GM19193 (cell line): Measurements from ENCODE around the gene ZNF236.

Source experiments
- POLR2A ChIP-seq: IDR thresholded peaks from 4 replicates; pipeline ENCODE4 v1.6.1; 2011; ENCODE audit not compliant: insufficient read depth, insufficient read length; ENCODE audit errors: extremely low read depth

The ZNF236 gene

DNA sequence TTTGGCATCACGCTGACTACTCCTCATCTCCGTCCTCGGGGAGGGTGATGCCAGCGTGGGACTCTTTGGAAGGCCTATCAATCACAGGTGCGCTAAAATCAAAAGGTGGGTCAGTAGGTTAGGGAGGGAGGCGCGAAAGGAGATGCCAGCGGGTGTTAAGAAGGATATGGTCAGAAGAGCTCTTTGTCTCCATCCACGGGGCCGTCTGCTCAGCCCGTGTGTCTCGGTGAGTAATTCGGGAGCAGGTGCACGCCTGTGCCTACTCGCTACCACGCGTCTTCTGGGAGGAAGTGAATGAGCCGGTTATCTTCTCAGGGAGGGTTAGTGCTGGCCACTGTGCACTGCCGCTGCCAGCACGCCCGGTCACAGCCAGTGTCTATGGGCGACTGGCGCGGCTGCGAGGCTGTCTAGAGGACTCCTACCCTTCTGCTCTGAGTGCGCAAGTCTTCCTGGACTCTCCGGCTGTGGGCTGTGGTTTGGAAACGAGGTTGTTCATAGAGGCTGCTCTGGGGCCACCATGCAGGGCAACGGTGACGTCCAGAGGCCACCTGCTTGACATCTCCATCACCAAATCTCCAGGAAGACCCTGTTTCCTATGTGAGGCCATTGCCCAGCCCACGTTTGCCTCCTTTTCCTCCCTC is 156.9 kb downstream of the ZNF236 start:
- TF ChIP-seq POLR2A, result no peak

DNA sequence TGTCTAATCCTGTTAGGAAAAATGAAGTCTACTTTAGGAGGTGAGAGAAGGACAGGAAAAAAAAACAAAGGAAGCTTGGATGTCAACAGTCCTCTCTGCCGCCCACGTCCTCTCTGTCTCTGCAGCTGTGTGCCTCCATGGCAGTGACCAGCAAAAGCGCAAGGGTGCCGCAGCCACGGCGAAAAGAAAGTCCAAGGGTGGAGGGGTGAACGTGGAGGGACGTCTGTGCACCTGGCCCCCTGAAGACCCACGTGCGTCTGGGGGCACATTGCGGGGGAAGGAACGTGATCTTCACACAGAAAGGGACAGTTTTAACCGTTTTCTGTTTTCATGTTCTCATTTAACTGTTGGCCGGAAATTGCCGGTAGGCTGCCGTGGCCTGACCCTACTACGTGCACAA is 157.5 kb downstream of the ZNF236 start:
- no peak for TF ChIP-seq POLR2A

DNA sequence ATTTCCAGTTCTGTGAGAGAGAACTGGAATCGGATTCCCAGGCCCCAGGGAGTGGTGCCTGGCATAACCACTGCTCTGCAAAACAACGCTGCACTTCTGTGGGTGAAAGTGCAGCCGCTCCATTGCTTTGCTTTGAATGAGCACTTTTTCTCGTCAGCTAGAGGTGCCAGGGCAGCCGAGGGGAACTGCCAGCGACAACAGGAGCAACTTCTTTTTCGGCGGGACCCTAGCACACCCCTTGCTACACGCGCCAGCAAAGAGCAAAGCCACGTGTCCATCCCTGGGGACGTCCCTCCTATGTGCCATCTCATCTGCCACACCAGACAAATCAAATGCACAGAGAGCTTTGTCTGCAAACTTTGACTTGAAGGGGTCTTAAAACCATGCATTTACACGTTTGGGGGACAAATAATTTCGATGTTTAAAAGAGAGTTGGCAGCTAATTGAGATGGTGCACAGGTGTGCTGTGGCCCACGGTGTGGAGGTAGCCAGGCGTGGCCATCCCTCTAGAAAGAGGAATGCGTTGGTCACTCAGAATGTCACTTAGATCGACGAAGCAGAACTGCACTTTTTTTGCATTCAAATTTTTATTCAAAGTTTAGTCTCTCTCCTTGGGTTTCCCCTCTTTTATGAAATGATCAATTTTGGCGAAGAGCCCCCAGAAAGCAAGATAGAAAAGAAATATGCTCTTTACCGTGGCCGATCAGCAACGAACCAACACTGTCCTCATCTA is 158.5 kb downstream of the ZNF236 start:
- no peak for TF ChIP-seq POLR2A

DNA sequence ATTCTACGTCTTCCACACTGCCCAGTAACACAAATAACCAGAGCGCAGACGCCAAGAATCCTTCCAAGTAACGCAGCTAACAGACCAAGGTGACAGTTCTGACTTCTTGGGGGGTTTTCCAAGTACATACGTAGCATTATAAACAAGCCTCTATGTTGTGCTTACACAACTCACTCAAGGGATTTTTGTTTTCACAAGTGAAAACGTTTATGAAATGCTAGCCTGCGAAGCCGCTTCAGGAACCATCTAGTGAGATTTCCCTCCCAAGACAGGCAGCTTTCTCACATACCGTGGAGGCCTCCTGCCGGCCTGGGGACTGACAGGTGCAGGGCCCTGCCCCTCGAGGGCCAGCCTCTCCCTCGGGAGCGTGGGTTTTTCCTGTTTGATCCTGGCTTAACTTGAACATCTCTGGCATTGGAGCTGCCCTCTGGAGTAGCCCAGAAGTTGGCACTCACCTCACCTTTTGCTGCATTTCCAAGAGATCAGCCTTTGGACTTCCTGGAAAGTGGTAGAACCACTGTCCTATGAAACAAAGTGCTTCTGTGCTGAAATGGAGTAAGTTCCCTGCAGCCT is 159.1 kb downstream of the ZNF236 start:
- no peak for TF ChIP-seq POLR2A

DNA sequence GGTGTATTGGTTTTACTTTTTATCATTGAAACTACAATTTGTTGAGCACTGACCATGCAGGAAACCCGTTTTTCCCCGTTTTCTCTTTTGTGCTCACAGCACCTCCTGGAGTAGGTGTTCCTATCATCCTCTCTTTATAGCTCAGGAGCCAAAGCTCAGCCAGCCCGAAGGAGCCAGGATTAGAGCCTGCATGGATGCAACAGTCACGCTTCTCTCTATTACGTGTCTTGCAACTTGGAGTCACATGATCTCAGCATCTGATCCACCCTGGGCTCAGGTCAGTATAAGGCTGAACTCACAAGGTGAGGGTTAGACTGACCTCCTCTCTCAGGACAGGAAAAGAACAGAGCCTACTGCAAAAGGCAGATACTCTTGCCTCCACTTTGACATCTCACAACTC is 159.7 kb downstream of the ZNF236 start:
- TF ChIP-seq POLR2A, result no peak

DNA sequence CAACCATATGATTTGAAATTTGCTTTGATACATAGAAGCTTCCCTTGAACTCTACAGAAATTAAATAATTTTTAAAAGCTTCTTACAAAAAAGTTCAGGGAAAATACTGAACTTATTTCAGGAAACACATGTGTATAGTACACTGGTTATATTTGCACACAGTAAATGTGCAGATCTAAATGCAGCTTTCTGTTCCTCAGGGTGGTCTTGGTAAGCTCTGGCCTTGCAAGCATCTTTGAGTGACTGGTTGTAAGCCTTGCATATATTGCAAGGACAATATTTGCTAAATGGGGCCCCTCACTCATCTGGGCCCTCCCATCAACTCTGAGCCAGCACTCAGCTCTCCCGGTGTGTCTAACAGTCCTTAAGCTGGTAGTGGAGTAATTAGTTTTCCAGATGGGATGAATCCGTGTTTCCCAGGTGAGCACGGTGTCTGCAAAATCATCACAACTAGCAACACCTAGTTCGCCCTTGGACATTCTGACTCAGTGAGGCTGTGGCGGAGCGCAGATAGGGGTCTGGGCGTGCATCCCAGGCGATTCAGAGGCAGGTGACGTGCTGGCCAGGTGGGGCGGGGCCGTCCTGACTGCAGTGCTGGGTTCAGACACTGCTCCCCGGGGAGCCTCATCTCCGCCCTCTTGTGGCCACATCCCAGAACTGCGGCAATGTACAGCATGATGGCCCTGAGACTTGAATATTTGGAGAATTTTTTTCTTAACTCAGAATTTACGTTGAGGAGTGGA is 160.7 kb downstream of the ZNF236 start:
- no peak for TF ChIP-seq POLR2A

DNA sequence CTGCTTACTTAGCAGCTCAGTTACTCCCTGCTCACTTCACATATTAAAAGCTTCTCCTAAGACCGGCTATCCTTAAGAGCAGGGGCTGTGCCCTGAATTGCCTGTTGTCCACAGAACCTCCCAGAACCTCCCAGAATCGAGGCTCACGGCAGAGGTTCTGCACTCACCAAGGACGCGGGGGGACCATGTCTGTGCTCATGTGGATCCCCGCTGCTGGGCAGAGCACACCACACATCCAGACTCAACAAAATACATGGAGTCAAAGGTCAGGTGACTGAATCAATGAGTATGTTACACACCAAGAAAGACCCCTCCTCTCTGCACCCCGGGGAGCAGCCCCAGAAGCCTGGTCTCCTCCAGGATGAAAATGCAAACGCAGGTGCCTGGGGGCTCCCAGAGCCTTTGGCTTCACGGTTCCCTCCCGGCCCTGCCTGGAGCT is 161.3 kb downstream of the ZNF236 start:
- no peak for TF ChIP-seq POLR2A

DNA sequence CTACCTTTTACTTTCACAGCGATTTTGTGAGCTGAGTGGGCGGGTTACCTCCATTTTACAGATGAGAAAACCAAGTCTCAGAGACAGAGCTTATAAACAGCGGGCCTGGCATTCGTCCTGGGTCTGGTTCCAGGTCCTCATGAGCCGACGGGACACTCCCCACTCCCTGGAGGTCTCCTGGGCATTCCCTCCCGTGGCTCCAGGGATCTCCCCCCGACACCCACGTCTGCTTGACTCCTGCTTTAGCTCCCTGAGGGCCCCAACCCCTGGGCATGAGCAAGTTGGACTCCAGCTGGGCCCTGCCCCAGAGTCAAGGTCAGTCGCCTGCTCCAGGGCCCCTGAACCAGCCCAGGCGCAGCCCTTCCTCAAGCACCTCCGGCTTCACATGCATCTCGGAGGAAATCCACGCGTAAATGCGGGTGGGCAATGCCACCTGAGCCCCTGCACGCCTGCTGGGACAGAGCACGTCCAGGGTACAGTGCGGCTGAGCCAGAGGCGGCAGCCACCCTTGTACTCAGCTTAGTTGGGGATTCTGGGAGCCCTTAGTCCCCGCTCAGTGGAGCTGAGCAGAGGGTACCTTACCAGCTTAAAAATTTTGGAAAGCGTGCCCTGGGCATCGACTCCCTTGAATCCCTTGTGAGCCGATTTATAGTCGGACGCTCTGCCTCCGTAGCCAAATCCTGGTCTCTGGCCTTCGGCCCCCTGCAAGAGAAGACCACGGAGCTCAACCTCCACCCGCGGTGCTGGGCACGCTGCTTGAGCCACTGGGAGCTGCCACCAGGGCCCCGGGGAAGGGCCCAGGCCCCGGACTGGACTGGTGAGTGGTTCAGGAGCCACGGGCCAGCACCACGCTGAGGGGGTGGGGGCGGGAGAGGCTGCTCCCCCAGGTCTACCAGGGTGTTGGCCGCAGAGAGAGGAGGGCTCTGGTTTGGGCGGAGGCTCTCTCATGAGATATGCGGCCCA is 162.1 kb downstream of the ZNF236 start:
- TF ChIP-seq POLR2A, result no peak

DNA sequence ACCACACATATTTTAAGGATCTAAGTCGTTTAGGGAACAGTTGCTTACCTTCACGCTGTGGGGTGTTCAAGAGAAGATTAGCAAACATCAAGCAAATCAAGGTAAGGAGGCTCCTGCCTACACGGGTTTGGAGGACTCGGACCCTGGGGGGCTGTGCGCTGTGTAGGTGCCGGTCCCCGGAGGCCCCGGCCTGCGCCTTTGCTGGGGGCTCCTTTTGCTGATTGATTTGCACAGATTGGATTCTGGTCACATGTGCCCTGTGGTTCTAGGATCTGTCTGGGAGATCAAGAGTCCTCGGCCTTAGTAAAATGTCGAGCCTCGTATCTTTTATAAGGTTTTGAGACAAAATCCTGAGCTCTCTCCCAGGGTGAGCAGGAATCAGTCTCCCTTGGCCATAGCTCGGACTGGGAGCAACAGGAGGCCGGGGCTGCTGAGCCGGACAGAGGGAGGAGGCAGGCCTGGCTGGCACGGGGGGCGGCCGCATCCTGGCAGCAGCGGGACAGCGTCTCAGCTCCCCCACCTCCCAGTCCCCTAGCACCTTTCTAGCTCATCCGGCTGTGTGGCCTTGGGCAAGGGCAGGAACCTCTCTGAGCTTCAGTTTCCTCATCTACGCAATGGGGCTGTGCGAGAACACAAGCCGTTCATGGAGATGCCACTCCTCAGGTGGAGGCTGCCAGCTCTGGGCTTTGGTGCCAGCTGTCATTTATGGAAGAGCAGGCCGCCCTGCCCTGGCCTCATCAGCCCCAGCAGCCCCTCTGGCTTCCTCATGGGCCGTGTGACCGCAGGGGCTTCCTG is 163.0 kb downstream of the ZNF236 start:
- no peak for TF ChIP-seq POLR2A

DNA sequence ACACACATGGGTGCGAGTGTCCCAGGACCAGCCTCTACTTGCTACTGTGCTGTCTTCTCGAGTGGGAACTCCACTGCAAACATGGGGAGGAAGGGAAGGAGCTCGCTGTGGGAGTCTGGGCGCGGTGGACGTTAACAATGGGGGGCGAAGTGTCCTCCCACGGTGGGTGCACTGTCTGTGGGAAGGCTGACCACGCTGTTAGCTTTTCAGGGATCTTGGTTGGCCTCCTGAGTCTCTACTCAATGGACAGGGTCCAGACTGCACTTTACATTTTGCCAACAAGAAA is 163.5 kb downstream of the ZNF236 start:
- no peak for TF ChIP-seq POLR2A

DNA sequence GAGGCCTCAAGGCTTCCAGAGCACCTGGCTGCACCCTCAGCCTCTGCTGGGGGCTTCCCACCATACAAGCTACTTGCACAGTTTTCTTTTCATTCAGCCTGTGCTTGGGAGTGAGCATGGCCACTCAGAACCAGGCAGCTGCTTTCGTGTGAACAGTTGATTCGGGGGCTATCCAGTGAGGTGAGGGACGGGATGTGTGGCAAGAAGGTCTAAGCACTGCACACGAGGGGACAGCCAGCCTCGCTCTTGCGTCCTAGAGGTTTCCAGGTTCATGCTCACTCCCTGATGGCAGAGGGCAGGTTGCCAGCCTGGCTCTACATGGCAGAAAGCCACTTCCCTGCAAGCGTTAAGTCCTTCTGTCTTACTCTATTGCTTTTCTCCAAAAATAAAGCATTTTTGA is 164.0 kb downstream of the ZNF236 start:
- TF ChIP-seq POLR2A, result no peak

DNA sequence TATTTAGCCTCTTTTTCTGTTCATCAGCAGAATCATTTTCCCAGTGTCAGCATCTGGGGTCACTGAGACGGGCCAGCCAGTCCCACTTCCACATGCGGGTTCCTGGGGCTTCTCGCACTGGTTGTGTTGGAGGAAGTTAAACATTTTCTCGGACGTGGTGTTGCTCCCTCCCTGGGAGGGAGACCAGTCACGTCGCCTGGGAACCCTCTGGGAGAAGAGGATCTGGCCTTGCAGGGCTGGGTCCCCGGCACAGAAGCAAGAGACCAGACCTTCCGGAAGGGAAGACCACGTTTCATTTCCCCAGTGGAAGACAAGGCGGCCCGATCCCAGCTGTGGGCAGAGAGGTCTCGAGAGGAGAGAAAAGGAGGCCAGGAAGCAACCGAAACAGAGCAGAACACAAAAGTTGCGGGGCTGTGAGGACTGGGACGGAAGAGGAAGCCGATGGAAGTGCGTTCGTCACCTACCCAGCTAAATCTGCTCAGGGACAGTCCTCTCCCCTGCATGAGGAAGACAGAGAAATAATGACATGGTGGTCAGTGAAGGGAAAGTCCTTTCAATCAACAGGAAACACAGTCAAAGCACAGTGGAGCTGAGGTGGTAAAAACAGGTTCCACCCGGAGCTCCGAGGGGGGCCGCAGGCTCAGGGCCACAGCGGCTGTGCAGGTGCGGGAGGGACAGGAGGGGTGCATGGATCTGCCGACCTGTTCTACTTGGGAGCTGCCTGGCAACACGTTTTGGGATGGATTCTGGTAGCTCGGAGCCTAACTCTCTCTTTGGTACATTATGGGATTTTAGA is 165.9 kb downstream of the ZNF236 start:
- TF ChIP-seq POLR2A, result no peak

DNA sequence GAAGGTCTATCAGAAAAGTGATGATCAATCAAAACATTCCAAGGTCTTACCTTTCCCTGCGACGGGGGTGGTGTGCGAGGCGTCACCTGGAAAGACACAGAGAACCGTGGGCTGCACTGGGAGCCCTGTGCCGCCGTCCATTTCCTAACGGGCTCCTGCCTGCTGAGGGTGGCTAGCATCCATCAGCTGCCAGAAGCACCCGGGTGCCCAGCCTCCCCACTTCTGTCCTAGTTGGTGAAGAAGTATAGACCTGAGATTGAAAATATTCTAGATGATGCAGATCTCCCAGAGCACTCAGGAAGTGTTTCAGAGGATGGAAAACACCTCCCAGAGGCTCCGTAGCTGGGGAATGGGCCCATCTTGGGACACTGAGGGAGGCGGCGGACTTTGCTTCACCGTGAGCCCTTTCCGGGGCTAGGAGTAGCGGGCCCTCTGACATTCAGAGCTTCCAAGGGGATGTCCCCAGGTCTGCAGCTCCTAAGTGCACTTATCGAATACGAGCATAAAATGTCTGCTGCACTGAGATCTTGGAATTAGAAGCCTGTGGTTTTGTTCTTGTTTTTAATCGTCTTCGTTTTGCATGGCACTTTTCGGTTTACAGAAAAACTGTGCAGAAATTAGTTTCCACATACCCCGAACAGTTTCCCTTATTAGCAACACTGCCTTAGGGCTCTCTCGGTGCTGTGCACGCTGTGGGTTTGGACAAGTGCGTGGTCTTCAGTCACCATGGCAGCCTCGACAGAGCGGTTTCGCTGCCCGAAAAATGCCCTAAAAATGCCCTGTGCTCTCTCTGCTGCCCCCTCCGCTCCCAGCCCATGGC is 166.7 kb downstream of the ZNF236 start:
- no peak for TF ChIP-seq POLR2A

DNA sequence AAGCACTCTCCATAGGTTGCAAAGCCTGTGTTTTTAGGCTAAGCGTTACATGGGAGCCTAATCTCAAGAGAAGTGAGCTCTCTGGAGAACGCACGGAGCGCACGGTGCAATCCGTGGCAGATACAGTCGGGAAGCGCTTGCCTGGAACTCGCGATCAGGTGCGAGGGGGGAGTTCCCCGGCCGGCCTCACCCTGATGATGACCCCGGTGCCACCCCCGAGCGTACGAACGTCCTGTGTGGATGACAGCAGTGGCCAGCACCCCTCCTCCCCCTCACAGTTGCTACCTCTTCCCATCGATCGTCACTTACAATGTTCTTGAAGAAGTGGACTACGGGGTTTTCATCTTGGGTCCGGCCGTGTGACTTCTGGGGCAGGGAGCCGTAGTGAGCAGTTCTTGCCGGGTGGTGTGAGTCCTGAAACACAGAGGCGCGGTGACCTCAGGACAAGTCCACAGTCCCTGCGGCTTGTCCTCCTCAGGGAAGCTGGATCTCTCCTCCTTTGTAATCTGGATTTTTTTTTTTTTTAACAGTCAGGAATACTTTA is 167.4 kb downstream of the ZNF236 start:
- TF ChIP-seq POLR2A, result no peak
